Fibroblast of lung (primary cell): Measurements from ENCODE around the gene RALGPS2.

ENCODE experiments used
- EZH2 ChIP-seq: IDR thresholded peaks from 2 replicates; pipeline ENCODE4 v1.5.1; 2012; ENCODE audit warnings: low read length, control low read depth, mild to moderate bottlenecking; ENCODE audit errors: missing control alignments
- TF ChIP-seq, protein P1 (sequence below), 2 donors: IDR thresholded peaks in 1 of 2; conservative IDR thresholded peaks in 1 of 2; 1 replicate in 1 of 2; 2 replicates in 1 of 2; pipeline ENCODE4 v1.5.1; 2011 to 2012; ENCODE audit warnings: low read length in 2 of 2, control low read depth in 1 of 2, inconsistent platforms in 1 of 2, low read depth in 1 of 2, mild to moderate bottlenecking in 1 of 2

DNA sequence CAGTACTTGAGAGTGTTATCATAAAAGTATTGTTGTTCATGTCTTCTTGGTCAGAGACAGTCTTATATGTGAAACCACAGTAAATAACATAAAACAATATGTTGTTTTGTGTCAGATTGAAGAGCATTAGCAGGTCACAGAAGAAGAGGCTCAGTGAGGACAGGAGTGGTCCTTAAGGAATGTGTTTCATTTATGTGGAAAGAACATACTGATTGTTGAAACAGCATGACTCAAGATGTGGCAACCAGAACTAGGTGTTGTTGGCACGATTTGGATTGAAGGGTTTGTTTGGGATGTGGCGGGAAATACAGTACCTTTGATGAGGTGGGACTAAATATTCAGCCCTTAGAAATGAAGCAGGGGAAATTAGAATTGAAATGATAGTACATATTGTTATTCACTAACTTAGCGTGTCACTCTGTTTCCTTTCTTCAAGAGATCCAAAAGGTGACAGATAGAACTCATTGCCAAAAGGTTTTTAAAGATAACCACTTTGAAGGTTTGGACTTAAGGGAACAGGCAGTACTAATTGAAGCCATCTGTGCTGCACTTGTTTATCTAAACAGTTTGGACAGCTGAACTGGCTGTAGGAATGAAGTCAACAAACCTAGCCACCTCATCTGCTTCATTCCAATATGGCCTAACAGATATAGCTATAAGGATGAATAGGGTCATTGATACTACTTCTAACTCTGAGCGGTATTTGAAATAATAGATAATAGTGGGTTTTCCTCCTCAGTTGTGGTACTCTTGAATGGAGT is 14.4 kb downstream of the RALGPS2 start:
- TF ChIP-seq, protein P1, sequence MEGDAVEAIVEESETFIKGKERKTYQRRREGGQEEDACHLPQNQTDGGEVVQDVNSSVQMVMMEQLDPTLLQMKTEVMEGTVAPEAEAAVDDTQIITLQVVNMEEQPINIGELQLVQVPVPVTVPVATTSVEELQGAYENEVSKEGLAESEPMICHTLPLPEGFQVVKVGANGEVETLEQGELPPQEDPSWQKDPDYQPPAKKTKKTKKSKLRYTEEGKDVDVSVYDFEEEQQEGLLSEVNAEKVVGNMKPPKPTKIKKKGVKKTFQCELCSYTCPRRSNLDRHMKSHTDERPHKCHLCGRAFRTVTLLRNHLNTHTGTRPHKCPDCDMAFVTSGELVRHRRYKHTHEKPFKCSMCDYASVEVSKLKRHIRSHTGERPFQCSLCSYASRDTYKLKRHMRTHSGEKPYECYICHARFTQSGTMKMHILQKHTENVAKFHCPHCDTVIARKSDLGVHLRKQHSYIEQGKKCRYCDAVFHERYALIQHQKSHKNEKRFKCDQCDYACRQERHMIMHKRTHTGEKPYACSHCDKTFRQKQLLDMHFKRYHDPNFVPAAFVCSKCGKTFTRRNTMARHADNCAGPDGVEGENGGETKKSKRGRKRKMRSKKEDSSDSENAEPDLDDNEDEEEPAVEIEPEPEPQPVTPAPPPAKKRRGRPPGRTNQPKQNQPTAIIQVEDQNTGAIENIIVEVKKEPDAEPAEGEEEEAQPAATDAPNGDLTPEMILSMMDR (conservative IDR thresholded peaks at IDR 0.05 in 1 of 2, IDR thresholded peaks at IDR 0.05 in 1 of 2; ENCODE audit: low read depth in 1 of 2, low read length in 2 of 2) = no peak
- no peak for TF ChIP-seq EZH2
